ENCODE measurements around the gene GRPR. TPM values are rescaled to one million over a fixed set of nuclear protein-coding genes. Genes with fewer than 3 reads are reported as not detected.

Gene GRPR
- total and polyA plus RNA-seq, 2 of the 13 experiments (the other 11 are each of a cell fraction or from before 2014, with no cell fraction given) = 0.04 to 0.05 TPM

- Histone ChIP-seq H3K4me2 (ENCODE audit: low read depth, low read length) (no peak overlapping the region), H4K20me1 (ENCODE audit: insufficient read depth, low read length) (no peaks in the 10 kb centered on the region), H3K27ac (ENCODE audit: extremely low read length, insufficient read depth, low read length) (no peak overlapping the region), H3K9me3 (ENCODE audit: low read length) (no peaks in the 10 kb centered on the region), H2AFZ (ENCODE audit: low read length) (no peak overlapping the region), H3K36me3 (replicated peaks in 1 of 2; ENCODE audit: control insufficient read depth in 1 of 2, insufficient read depth in 2 of 2, low read length in 2 of 2) (no peaks in the 10 kb centered on the region), H3K79me2 (ENCODE audit: insufficient read depth, low read length) (no peaks in the 10 kb centered on the region), H3K9ac (ENCODE audit: insufficient read depth, low read depth, low read length) (no peak overlapping the region), H3K27me3 (ENCODE audit: control insufficient read depth in 1 of 2, insufficient read depth in 2 of 2, low read length in 2 of 2) (no peaks in the 10 kb centered on the region), H3K4me1 (ENCODE audit: insufficient read depth, low read length) (no peaks in the 10 kb centered on the region), H3K4me3 (replicated peaks in 1 of 3; ENCODE audit: insufficient read depth in 1 of 3, low read depth in 2 of 3, low read length in 3 of 3) (no peak overlapping the region)
- FAIRE-seq (no peak), ATAC-seq (no peak), DNase-seq (ENCODE audit: low spot score) (no peak)
- BruUV-seq (replicated peaks) = no TSS peak
- in situ Hi-C loops (cut with HindIII; ENCODE audit: extremely low pct_ligation_motif_present, low pct_unique_long_range_greater_than_20kb) (no loop called here), intact Hi-C loops (cut with micrococcal nuclease; ENCODE audit: unreplicated experiment) (no loop called here)
- ChIA-PET POLR2A (no interaction called here), CTCF (ENCODE audit: low intra/inter-chr PET ratio, low total read pairs) (no interaction called here)
- WGBS (ENCODE audit: low lambda C conversion rate) = 21% methylated on average over 9 of the region's 10 CpGs
- TF ChIP-seq ZBTB21 (CRISPR knock-in tag; IDR thresholded peaks at IDR 0.05) (no peak), ZNF383 (CRISPR knock-in tag; IDR thresholded peaks at IDR 0.05; ENCODE audit: borderline replicate concordance) (no peak), TCF7L2 (IDR thresholded peaks at IDR 0.05; ENCODE audit: low read depth, low read length) (no peak), BHLHE40 (IDR thresholded peaks at IDR 0.05; ENCODE audit: low read length) (no peak), IKZF4 (CRISPR knock-in tag; IDR thresholded peaks at IDR 0.05; ENCODE audit: borderline replicate concordance, low read depth, not compliant biosample characterization) (no peak), ZNF224 (CRISPR knock-in tag; IDR thresholded peaks at IDR 0.05) (no peak), HOXD1 (CRISPR knock-in tag; IDR thresholded peaks at IDR 0.05) (no peak), FOXJ3 (CRISPR knock-in tag; IDR thresholded peaks at IDR 0.05; ENCODE audit: borderline replicate concordance) (no peak), ZSCAN30 (CRISPR knock-in tag; IDR thresholded peaks at IDR 0.05) (no peak)
- TF ChIP-seq, protein P1, sequence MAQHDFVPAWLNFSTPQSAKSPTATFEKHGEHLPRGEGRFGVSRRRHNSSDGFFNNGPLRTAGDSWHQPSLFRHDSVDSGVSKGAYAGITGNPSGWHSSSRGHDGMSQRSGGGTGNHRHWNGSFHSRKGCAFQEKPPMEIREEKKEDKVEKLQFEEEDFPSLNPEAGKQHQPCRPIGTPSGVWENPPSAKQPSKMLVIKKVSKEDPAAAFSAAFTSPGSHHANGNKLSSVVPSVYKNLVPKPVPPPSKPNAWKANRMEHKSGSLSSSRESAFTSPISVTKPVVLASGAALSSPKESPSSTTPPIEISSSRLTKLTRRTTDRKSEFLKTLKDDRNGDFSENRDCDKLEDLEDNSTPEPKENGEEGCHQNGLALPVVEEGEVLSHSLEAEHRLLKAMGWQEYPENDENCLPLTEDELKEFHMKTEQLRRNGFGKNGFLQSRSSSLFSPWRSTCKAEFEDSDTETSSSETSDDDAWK (CRISPR knock-in tag; IDR thresholded peaks at IDR 0.05) = no peak
- TF ChIP-seq, protein P2, sequence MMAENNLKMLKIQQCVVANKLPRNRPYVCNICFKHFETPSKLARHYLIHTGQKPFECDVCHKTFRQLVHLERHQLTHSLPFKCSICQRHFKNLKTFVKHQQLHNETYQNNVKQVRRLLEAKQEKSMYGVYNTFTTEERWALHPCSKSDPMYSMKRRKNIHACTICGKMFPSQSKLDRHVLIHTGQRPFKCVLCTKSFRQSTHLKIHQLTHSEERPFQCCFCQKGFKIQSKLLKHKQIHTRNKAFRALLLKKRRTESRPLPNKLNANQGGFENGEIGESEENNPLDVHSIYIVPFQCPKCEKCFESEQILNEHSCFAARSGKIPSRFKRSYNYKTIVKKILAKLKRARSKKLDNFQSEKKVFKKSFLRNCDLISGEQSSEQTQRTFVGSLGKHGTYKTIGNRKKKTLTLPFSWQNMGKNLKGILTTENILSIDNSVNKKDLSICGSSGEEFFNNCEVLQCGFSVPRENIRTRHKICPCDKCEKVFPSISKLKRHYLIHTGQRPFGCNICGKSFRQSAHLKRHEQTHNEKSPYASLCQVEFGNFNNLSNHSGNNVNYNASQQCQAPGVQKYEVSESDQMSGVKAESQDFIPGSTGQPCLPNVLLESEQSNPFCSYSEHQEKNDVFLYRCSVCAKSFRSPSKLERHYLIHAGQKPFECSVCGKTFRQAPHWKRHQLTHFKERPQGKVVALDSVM (CRISPR knock-in tag; IDR thresholded peaks at IDR 0.05) = no peak
- TF ChIP-seq, protein P3, sequence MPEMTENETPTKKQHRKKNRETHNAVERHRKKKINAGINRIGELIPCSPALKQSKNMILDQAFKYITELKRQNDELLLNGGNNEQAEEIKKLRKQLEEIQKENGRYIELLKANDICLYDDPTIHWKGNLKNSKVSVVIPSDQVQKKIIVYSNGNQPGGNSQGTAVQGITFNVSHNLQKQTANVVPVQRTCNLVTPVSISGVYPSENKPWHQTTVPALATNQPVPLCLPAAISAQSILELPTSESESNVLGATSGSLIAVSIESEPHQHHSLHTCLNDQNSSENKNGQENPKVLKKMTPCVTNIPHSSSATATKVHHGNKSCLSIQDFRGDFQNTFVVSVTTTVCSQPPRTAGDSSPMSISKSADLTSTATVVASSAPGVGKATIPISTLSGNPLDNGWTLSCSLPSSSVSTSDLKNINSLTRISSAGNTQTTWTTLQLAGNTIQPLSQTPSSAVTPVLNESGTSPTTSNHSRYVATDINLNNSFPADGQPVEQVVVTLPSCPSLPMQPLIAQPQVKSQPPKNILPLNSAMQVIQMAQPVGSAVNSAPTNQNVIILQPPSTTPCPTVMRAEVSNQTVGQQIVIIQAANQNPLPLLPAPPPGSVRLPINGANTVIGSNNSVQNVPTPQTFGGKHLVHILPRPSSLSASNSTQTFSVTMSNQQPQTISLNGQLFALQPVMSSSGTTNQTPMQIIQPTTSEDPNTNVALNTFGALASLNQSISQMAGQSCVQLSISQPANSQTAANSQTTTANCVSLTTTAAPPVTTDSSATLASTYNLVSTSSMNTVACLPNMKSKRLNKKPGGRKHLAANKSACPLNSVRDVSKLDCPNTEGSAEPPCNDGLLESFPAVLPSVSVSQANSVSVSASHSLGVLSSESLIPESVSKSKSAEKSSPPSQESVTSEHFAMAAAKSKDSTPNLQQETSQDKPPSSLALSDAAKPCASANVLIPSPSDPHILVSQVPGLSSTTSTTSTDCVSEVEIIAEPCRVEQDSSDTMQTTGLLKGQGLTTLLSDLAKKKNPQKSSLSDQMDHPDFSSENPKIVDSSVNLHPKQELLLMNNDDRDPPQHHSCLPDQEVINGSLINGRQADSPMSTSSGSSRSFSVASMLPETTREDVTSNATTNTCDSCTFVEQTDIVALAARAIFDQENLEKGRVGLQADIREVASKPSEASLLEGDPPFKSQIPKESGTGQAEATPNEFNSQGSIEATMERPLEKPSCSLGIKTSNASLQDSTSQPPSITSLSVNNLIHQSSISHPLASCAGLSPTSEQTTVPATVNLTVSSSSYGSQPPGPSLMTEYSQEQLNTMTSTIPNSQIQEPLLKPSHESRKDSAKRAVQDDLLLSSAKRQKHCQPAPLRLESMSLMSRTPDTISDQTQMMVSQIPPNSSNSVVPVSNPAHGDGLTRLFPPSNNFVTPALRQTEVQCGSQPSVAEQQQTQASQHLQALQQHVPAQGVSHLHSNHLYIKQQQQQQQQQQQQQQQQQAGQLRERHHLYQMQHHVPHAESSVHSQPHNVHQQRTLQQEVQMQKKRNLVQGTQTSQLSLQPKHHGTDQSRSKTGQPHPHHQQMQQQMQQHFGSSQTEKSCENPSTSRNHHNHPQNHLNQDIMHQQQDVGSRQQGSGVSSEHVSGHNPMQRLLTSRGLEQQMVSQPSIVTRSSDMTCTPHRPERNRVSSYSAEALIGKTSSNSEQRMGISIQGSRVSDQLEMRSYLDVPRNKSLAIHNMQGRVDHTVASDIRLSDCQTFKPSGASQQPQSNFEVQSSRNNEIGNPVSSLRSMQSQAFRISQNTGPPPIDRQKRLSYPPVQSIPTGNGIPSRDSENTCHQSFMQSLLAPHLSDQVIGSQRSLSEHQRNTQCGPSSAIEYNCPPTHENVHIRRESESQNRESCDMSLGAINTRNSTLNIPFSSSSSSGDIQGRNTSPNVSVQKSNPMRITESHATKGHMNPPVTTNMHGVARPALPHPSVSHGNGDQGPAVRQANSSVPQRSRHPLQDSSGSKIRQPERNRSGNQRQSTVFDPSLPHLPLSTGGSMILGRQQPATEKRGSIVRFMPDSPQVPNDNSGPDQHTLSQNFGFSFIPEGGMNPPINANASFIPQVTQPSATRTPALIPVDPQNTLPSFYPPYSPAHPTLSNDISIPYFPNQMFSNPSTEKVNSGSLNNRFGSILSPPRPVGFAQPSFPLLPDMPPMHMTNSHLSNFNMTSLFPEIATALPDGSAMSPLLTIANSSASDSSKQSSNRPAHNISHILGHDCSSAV (CRISPR knock-in tag; IDR thresholded peaks at IDR 0.05; ENCODE audit: borderline replicate concordance) = no peak
Measured at GRCh38 chrX:16082470-16083085, 40.8 kb upstream of the GRPR start.

Data from HepG2 (cell line).